Stimulated activated CD8-positive, alpha-beta memory T cell treated with anti-CD3 and anti-CD28 coated beads, Interleukin-4, amount 100 ng/mL, for 24 hours (primary cell): ENCODE measurements around the gene FAM90A1.
"Not testable (repeated sequence)": the region's sequence is repeated elsewhere in the genome, so short reads cannot be mapped to it uniquely, and the experiment has no call there.

Experiments used
- DNase-seq: peaks from one replicate; pipeline ENCODE4 v3.0.0-alpha.2; 2020; ENCODE audit warnings: low read depth

The FAM90A1 gene

GRCh38 chr12:8226992-8227731 is at the start of gene FAM90A1:
FAM90A1 (minus strand) TSS chr12:8227618; CDS start chr12:8224832, 2,786 bp downstream.
- DNase-seq: not testable (repeated sequence)

GRCh38 chr12:8276397-8276796 is 49.0 kb upstream of the FAM90A1 start:
- not testable (repeated sequence) for DNase-seq

- not testable (repeated sequence) for DNase-seq
These were observed 39.3 kb upstream of the FAM90A1 start for GRCh38 chr12:8266706-8267105.

- not testable (repeated sequence) for DNase-seq
These were observed 36.8 kb upstream of the FAM90A1 start for GRCh38 chr12:8264236-8264635.

- not testable (repeated sequence) for DNase-seq
These were observed 33.7 kb upstream of the FAM90A1 start for GRCh38 chr12:8261111-8261554.

GRCh38 chr12:8256356-8256755 is 28.9 kb upstream of the FAM90A1 start:
- not testable (repeated sequence) for DNase-seq

- DNase-seq: not testable (repeated sequence)
These were observed 27.3 kb upstream of the FAM90A1 start for GRCh38 chr12:8254705-8255104.

- not testable (repeated sequence) for DNase-seq
These were observed 24.8 kb upstream of the FAM90A1 start for GRCh38 chr12:8252056-8252818.

- DNase-seq: not testable (repeated sequence)
These were observed 24.2 kb upstream of the FAM90A1 start for GRCh38 chr12:8251616-8252015.

- not testable (repeated sequence) for DNase-seq
These were observed 19.6 kb upstream of the FAM90A1 start for GRCh38 chr12:8246941-8247535.

GRCh38 chr12:8243682-8244161 is 16.3 kb upstream of the FAM90A1 start:
- peak; percentile 53 for DNase-seq

GRCh38 chr12:8242880-8243681 is 15.7 kb upstream of the FAM90A1 start:
- DNase-seq: peak; percentile 98

GRCh38 chr12:8242622-8242879 is 15.1 kb upstream of the FAM90A1 start:
- DNase-seq: not testable (repeated sequence)

- DNase-seq: not testable (repeated sequence)
These were observed 14.7 kb upstream of the FAM90A1 start for GRCh38 chr12:8241917-8242621.

GRCh38 chr12:8240340-8241114 is 13.1 kb upstream of the FAM90A1 start:
- DNase-seq: not testable (repeated sequence)

- DNase-seq: not testable (repeated sequence)
These were observed 9.6 kb upstream of the FAM90A1 start for GRCh38 chr12:8237031-8237430.

- DNase-seq: not testable (repeated sequence)
These were observed 8.1 kb upstream of the FAM90A1 start for GRCh38 chr12:8235316-8236157.

GRCh38 chr12:8234746-8235145 is 7.3 kb upstream of the FAM90A1 start:
- DNase-seq: not testable (repeated sequence)

GRCh38 chr12:8233935-8234495 is 6.6 kb upstream of the FAM90A1 start:
- not testable (repeated sequence) for DNase-seq
